Dermis blood vessel endothelial cell (primary cell): ENCODE data around the gene ZSCAN12. TPM values are rescaled to one million over a fixed set of nuclear protein-coding genes. Genes with fewer than 3 reads are reported as not detected.
A peak's percentile ranks its signal among the peaks of the same experiment; 100 is the strongest.

Experiments
- DNase-seq: peaks from one replicate; pipeline ENCODE4 v3.0.0; 2010
- total RNA-seq: library from RNA; depleted of rRNA; stranded (reverse); fragments of >200 nt; gene quantifications from 2 replicates; pipeline ENCODE4 v1.2.3, GENCODE V29; 2014

ZSCAN12 gene
- total RNA-seq, 1 donor from 2014 or later = 5.1 TPM

DNA sequence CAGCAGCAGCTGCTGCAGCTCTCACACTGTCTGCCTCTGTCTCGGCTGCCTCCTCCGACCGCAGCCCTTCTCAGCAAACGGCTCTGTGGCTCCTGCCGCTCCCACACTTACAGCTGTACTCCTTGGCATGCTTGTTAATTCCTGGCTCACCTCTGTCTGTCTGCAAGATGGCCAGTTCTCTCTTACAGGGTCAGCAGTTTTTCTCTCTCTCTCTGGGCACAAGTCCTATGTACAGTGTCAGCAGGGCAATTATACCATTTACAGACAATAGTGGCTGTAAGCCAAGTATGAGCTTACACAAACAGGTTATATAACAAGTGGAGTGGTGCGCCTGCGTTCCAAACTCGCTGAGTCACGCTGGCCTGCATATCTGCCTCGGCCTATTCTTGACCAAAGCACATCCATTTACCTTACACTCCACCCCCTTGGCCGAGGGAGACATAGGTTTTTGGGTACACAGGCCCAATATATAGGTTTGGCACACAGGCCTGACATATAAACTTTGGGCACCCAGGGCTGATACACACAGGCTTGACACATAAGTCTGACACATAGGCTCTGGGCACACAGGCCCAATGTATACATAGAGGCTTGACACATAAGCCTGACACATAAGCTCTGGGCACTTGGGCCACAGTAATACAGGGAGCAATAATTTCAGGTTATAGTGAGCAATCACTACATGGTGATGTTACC, 45.4 kb downstream of the ZSCAN12 start:
- peak; percentile 94 for DNase-seq

DNA sequence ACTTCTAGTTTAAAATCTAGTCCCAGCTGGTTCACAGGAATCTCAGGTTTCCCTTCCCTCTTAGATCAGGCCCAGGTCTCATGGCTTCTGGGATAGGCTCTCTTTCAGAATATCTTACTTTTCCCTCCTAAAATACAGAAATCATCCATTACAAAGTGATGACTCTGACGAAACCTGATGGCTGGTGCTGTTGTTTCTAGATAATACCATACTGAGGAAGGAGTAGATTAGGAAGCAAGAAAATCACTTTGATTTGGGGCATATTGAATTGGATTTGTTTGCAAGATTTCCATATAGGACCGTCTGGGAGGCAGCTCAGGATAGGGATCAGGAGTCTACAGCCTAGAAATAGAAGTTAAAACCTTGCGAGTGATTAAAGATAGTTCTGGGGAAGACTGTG, 46.2 kb downstream of the ZSCAN12 start:
- DNase-seq = no peak

DNA sequence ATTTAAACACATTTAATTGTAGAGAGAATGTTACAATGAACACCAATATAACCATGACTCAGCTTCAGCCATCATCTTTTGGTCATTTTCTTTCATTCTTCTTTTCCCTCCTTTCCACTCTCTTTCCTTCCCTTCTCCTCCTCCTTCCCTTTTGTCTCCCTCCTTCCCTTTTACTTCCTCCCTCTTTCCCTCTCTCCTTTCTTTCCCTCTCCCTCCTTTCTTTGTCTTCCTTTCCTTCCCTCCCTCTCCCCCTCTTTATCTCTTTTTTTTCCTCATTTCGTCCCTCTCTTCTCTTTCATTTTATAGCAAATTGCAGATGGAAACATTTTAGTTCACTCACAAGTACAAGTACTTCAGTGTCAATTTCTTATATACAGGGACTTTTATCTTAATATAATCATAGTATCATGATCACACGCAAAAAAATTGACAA, 48.0 kb downstream of the ZSCAN12 start:
- DNase-seq = no peak

GRCh38 chr6:28351087-28351486, 48.5 kb downstream of the ZSCAN12 start:
- DNase-seq = peak; percentile 11

- DNase-seq = peak; percentile 81
These were observed 49.4 kb downstream of the ZSCAN12 start, which contains the start of gene ZKSCAN3 for GRCh38 chr6:28349892-28350737. TSS of gene ZKSCAN3 (plus strand) at chr6:28349947. CDS start at chr6:28359587, 9,640 bp downstream.

DNA sequence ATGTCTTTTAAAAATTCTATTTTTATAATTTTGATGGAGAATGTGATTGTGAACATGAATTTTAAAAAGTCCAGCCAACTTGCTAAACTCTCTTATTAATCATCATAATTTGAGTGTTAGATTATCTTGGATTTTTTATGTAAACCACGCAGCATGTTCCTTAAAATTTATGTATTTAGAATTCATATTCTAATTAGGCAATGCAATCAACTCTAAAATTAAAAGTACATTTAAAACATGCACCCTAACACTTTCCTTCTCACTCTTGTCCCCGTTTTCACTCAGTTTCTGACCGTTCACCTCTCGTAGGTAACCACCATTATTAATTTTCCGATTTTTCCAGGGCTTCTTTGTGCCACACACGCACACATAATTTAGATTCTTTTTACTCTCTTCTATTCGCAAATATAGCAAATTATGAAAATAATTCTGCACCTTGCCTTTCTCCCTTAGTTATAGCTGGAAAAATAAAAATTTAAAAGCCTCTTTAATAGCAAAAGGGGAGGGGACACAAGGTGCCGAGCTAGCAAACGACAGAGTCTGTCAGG, 50.1 kb downstream of the ZSCAN12 start:
- no peak for DNase-seq

DNA sequence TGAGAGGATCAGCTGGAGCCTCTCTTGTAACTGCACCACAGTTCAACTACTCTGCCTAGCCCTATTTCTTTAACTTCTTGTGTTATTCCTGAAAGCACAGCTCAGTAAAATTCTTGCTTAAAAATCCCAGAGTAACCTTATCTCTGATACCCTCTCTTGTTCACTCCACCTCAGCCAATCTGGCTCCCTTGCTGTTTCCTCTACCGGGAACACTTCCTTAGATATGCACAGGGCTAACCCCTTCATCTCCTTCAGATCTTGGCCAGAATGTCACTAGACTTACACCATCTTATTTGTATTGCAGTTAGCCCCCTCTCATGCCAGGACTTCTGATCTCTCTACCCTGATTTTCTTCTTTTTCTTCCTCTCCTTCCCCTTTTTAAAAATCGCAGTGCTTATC, 52.4 kb downstream of the ZSCAN12 start:
- DNase-seq = no peak

DNA sequence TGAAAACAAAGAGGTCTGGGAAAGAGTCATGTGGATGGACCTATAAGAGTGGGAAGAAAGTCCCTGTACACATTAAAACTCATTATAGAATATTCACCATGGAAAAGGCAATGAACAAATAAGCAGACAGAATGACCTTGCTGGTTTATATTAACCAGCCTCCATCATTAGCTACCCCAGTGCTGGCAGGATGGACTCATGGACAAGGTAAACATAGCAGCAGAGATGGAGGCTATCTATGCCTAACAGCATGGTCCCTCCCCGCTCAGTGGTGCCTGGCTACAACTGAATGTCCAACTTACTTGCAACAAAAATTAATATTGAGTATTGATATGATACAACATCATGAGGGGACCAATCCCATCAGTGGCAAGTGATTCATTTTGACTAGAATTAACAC, 54.3 kb downstream of the ZSCAN12 start:
- no peak for DNase-seq

DNA sequence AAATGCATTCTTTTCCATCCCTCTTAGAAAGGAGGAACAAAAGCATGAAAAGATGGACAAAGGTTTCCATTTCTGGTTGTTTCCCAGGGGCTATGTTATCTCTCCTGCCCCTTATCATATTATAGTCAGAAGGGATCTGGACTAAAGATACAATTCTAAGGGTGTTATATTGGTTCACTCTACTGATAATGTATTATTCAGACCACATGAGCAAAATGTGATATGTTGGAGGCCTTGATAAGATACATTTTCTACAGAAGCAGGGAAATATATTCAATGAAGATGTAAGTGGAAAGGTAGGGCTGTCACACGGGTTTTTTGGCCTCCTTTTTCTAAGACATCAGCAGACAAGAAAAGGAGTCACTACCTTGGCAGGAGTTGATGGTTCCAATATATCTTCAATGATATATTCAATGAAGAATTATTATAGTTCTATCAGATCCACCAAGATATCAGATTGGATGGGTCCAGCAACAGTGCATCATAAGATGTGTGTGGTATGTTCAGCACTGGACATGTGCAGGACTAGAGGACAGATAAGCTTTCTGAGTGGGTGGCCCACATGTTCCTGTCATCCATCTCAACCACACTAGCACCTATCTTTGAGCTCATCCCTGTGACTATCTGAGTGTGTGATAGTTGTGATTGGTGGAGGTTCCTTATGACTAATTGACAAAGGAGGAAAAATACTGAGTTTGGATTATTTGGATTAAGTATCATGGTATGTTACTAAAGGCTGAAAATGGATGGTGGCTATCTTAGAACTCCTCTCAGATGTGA, 55.5 kb downstream of the ZSCAN12 start:
- DNase-seq = no peak

GRCh38 chr6:28340310-28341095, 59.0 kb downstream of the ZSCAN12 start:
- no peak for DNase-seq

- DNase-seq = no peak
These were observed 62.4 kb downstream of the ZSCAN12 start for GRCh38 chr6:28337121-28337520.

- peak; percentile 76 for DNase-seq
These were observed 63.0 kb downstream of the ZSCAN12 start for GRCh38 chr6:28336284-28337120.

GRCh38 chr6:28335564-28336283, 63.8 kb downstream of the ZSCAN12 start, which contains the start of gene ZSCAN31:
TSS of gene ZSCAN31 (minus strand) at chr6:28336148. CDS start at chr6:28329683, 6,465 bp downstream.
- DNase-seq = peak; percentile 99

- no peak for DNase-seq
These were observed 64.4 kb downstream of the ZSCAN12 start for GRCh38 chr6:28335040-28335563.

- no peak for DNase-seq
These were observed 65.1 kb downstream of the ZSCAN12 start for GRCh38 chr6:28334286-28335039.

- DNase-seq = no peak
These were observed 65.9 kb downstream of the ZSCAN12 start for GRCh38 chr6:28333599-28334018.

GRCh38 chr6:28333047-28333446, 66.5 kb downstream of the ZSCAN12 start:
- no peak for DNase-seq

DNA sequence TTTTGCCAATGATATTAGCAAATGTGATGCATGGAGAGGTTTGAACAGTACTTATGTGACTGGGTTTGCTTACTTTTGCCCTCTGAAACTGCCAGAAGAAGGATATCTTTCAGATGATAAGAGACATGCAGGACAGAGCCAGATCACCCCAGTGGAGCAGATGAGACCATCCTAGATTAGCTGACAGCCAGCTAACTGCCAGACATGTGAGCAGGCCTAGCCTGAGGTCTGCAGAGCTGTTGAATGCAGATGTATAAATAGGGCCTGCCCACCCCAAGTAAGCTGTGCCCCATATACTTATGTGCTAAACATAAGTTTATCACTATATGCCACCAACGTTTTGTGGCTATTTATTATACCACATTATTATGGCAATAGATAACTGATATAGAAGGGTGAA, 69.5 kb downstream of the ZSCAN12 start:
- no peak for DNase-seq
